HG02885 (cell line): Measurements from ENCODE around the gene SEPTIN7.

Experiments
- ATAC-seq: cut with Tn5 transposase; IDR thresholded peaks from one replicate; pipeline ENCODE4 v1.9.1; 2021; ENCODE audit warnings: mild to moderate bottlenecking; ENCODE audit not compliant: unreplicated experiment, poor library complexity

The SEPTIN7 gene

DNA sequence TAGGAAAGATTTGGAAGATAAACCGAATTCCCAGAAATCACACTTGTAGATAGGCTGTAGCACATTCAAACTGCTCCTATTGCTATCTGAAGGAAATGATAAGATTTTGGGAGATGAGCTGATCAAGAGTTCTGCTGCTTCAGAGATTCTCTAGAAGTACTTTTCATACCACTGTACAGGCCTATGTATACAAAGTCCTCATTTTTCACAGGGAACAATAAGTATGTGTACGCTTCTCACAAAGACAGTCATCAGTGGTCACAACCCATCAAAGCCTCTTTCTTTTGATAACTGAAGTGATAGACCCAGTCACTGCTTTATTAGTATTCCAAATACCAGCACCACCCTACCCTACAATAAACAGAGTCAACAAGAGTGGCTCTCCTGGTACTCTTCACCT is 15.6 kb upstream of the SEPTIN7 start:
- no peak for ATAC-seq

DNA sequence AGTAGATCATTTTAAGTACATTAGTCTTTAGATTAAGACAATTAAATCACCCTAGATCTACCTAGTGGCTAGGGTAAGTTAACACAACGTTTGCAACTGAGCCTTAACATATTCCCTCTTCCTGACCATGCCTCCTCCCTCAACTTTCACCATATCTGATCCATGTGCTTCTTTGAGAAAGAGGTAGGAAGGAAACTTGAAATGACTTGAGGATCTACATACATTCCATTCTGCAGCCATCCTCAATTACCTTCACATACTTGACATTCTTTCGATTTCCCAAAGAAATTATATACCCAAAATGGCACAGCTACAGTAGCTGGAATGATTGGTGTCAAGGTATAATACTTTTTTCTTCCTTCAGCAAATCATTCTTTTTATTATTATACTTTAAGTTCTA is 12.9 kb upstream of the SEPTIN7 start:
- no peak for ATAC-seq

DNA sequence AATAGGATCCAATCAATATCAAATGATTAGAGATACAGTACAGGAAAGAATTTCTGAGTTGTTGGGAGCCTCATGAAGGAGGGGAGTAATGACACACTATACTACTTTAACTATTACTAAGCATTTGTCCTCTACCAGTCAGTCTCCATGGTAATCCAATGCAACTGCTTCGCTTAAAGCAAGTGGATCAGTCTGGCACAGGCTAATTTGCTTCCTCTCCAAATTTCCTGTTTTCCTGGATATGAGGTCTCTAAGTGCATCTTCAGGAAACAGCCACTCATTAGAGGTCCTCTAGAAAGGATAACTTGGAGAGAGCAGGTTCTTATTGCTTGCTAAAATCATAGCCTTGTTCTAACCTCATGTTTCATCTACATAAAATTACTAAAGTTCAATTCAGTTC is 8.4 kb upstream of the SEPTIN7 start:
- no peak for ATAC-seq

DNA sequence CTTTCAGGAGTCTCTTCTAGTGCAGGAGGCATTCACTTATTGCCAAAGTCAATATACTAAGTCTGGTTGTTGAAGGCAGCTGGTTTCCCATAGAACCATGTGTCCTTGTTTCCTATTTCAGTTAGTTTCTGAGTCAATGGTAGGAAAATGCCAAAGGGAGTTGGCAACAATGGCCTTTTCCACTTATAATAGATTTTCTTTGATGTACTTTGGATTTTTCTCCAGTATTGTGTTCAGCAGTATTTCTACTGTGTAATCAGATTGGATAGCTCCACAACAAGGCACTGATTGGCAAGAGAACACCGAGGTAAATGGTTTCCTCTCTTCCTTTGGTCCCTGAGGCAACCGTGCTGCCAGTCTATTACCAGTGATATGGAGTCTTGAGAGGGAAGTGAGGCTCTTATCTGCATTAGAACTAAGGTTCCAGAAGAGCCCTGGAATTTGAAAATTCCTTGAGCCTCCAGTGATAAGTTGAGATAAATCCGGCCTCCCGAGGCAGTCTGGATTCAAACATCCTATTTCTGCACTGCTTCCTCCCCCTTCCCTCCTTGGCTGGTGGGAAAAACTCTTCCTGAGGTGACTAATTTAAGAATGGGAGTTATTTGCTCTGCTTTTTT is 7.9 kb upstream of the SEPTIN7 start:
- no peak for ATAC-seq

DNA sequence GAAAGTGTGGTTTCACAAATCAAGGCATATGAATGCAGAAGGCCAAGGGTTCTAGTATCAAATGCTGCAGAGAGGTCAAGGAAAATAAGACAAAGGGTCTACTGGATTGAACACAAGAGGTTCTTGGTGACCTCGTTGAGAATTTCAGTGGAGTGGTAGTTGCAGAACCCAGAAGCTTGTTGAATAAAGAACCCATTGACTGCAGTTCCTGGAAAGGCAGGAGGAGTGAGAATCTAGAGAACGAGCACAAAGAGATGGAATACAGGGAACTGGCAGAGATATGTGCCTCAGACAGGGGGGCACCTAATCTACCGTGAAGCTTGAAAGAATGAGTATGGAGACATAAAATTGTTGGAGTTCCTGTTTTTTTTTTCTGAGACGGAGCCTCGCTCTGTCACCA is 3.5 kb upstream of the SEPTIN7 start:
- no peak for ATAC-seq

GRCh38 chr7:35799846-35800717 is 775 bp upstream of the SEPTIN7 start:
- peak; percentile 45 for ATAC-seq

DNA sequence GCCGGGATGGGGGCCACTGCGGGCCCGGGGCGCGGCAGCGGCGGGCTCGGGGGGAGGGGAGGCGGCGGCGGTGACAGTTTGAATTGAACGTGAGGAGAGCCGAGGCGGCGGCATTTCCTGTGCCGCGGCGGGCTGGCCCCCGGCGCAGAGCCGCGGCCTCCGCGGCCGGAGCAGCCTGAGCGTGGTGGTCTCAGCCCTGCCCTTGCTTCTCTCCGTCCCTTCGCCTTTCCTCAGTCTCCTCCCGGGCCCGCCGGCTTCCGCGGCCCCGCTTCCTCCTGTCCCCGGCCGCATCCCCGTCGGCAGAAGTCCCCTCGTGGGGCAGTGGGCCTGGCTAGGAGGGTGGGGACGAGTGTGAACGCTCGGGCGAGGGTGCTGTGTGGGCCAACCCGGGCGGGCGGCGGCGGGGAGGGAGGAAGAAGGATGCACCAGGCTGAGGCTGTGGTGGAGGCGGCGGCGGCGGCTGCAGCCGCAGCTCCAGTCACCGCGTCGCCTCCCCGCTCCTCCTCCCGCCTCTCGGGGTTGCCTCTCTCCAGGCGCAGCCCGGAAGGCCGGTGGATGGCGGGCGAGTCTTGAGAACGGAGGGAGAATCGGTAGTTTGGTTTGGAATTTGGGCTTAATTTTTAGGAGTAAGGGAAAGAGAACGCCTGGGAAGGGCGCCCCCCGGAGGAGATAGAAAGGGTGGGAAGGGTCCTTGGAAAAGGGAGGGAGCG is 690 bp downstream of the SEPTIN7 start:
- peak; percentile 28 for ATAC-seq

DNA sequence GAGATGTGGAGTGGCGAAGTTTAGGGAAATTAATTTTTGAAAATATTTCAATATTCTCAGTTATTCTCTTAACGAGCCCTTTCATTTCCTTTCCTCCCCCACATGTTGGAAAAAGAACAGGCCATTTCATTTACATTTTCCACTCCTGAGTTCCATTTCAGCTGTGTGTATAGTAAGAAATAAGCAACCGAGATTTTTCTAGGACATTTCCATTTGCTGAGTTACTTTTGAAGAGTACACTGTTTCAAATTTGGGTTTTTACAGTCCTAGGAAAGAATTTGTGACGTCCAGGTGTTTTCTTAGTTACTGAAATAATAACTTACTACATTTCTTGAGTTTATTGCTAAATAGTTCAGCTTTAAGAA is 1.2 kb downstream of the SEPTIN7 start:
- no peak for ATAC-seq

DNA sequence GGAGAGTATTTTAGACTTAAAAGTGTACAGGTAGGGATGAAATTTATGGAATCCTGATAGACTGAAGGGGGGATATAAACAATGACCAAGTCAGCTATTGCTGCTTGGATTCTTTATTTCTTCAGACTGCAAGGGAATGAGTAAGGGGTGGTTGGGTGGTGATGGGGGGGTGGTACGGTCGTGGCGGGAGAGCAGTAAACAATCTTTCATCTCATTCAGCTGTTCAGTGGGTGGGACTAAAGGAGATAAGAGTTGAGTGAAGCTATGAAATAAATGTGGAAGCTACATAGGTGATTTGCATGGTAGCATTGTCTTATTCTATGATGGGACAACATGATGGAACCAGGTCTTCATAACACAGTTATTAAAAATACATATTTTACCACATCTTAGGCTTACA is 1.8 kb downstream of the SEPTIN7 start:
- ATAC-seq, result no peak

DNA sequence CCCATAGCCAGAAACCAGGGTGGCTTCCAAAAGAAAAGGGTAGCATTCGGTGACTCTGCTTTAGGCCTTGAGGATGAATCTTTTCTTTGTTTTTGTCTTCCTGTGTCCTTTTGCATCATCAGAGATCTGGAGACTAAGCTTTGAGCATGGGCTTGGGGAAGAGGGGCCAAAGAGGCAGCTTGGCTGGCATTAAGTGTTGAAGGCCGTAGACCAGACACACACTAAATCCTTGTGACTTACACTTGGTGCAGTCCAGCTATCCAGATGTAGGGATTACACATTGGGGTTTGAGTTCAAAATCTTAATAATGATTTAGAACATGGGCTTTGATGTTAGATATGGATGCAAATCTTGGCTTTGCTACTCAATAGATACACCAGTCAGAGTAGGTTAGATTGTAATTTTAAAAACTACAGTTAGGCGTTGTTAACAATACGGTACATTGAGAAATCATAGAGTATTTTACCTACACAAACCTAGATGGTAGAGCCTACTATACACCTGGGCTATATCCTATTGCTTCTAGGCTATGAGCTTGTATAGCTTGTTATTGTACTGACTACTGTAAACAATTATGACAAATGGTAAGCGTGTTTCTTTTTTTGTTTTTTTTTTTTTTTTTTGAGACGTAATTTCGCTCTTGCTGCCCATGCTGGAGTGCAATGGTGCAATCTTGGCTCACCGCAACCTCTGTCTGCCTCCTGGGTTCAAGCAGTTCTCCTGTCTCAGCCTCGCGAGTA is 3.5 kb downstream of the SEPTIN7 start:
- ATAC-seq, result no peak

DNA sequence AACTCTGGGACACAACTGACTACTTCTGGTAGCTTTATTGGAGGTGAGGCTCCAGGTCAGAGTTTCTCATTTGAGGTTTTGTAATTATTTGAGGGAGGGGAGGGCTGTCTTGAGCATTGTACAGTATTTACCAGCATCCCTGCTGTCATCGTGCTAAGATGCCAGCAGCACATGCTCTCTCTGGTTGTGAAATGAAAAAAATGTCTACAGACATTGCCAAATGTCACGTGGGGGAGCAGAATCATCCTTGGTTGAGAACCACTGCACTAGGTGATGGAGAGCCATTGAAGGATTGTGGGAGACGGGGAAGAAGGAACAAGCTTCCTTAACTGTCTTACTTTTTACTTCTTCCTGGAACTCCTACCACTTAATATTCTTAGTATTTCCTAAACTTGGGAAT is 5.0 kb downstream of the SEPTIN7 start:
- ATAC-seq, result no peak

GRCh38 chr7:35816514-35816913 is 15.7 kb downstream of the SEPTIN7 start:
- no peak for ATAC-seq

DNA sequence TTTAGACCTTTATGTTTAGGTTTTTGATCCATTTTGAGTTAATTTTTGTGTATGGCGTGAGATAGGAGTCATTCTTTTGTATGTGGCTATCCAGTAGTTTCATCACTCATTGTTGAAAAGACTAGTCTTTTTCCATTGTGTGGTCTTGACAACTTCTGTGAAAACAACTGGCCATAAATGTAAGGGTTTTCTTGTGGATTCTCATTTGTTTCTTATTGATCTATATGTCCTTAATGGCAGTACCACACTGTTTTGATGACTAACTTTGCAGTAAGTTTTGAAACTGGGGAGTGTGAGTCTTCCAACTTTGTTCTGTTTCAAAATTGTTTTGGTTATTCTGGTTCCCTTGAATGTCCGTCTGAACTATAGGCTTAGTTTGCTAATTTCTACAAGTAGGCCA is 16.3 kb downstream of the SEPTIN7 start:
- no peak for ATAC-seq

DNA sequence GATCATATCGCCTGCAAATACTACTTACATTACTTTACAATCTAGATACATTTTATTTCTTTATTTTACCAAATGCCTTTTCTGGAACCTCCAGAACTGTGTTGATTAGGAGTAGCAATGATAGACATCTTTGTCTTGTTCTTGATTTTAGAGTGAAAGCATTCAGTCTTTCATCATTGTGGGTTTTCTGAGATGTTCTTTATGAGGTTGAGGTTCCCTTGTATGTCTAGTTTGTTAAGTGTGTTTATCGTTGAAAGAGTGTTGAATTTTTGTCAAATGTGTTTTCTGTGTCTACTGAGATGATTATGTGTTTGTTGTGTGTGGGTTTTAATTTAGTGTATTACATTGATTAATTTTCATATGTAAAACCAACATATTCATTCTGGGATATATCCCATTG is 17.1 kb downstream of the SEPTIN7 start:
- no peak for ATAC-seq

DNA sequence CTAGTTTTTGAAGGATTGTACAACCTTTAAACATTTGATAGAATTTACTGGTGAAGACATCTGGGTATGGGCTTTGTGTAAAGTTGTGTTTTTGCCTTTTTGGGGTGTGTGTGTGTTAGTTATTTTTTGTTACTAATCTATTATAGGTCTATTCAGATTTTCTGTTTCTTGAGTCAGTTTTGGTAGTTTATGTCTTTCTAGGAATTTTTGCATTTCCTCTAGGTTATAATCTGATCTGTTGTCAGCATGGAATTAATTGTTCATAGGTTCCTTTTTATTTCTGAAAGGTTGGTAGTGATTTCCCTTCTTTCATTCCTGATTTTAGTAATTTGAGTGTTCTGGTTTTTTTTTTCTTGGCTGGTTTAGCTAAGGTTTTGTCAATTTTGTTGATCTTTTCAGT is 17.7 kb downstream of the SEPTIN7 start:
- no peak for ATAC-seq

- peak; percentile 46 for ATAC-seq
These were observed 18.5 kb downstream of the SEPTIN7 start for GRCh38 chr7:35819310-35819709.

DNA sequence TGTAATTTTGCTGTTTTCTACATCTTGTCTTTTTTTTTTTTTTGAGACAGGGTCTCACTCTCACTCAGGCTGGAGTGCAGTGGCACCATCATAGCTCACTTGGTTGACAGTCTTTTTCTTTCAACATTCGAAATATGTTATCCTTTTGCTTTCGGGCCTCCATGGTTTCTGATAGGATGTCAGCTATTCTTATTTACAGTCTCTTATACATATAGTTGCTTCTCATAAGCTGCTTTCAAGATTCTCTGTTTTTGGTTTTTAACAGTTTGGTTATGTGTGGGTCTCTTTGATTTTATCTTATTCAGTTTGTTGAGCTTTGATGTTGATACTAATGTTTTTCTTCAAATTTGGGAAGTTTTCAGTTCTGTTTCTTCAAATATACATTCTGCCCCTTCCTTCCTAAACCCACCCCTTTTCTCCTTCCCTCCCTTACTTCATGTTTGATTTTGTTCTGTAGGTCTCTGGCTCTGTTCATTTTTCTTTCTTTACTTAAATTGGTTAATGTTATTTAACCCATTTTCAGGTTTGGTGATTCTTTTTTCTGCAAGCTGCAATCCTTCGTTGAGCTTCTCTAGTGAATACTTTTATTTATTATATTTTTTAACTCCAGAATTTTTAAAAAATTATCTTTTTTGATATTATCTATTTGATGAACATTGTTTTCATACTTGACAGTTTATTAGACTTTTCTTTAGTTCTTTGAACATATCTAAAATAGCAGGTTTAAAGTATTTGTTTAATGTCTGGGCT is 19.3 kb downstream of the SEPTIN7 start:
- no peak for ATAC-seq

- no peak for ATAC-seq
These were observed 20.0 kb downstream of the SEPTIN7 start for GRCh38 chr7:35820858-35821257.

- ATAC-seq, result no peak
These were observed 22.6 kb downstream of the SEPTIN7 start for GRCh38 chr7:35823440-35823839.

DNA sequence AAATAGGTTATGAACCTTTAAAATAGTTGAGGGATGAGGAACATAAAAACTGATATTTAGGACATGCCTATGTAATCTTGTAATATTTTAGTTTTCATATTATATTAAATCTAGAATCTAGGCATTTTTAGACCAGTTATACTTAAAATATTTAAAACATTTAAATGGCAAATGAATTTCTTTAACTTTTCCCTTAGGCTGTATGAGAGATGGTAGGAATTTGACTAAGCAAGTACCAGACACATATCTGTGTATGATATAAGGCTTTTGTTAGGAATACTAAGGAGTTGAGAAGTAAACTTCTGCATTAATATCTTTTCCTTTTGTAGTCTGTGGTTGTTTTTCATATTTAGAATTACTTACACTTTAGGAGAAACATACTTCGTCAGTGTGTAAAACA is 25.1 kb downstream of the SEPTIN7 start:
- ATAC-seq, result no peak
